GM18502 (cell line): Measurements from ENCODE around the gene BRSK2.
"Not testable (repeated sequence)": the region's sequence is repeated elsewhere in the genome, so short reads cannot be mapped to it uniquely, and the experiment has no call there.

Source experiments
- ATAC-seq: cut with Tn5 transposase; IDR thresholded peaks from one replicate; pipeline ENCODE4 v1.9.1; 2021; ENCODE audit warnings: mild to moderate bottlenecking; ENCODE audit not compliant: unreplicated experiment, poor library complexity

Gene BRSK2

DNA sequence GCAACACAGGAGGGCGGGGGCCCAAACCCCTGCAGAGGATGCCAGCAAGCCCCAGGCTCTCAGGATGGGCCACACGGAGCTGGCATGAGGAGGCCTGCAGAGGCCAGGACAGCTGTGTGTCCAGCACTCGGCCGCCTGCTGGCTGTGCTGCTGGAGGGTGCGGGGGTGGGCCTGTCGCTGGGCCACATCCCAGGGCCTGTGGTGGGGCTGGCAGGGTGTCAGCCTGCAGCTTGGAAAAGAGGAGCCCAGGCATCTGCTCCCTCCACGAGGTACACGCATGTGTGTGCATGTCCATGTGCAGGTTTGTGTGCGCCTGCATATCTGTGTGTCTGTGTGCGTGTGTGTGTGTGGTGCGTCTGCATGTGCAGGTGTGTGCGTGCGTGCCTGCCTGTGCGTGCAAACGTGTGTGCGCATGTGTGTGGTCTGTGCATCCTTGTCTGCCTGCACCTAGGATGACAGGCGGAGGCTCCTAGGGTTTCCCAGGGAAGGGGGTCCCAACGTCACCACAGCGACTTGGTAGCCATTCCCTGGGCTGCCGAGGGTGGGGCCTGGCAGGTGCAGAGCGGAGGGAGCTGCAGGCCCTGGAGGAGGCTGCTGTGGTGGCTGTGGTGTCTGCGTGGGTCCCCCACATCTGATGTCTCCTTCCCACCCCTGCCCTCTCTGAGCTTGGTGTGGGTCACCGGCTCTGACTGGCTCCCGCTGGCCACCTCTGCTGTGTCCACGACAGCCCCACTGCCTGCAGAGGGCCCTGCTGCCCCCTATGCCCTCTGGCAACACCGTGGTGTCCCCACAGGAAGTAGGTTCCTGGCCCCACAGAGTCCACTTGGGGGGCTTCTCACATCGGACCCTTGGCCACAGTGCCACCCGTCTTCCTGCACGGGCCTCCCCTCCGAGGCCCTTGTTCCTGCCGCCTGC is 17.1 kb downstream of the BRSK2 start:
- ATAC-seq, result no peak

DNA sequence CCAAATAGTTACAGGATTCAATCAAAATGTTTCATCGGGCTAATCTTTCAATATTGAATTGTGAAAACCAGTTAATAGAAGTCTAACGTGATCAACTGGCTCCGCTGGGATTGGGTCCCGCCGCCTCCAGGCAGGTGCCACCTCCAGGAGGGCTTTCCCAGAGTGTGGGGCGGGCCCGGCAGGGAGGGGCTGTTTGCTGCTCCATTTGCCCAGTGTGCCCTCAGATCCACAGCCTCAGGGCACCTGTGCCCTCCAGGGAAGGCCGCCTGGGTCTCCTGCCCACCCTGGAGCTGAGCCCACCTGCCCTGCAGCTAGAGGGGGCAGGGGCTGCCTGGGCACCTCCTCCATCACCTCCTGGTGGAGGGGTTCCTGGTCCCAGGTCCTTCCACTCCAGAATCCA is 17.9 kb downstream of the BRSK2 start:
- no peak for ATAC-seq

DNA sequence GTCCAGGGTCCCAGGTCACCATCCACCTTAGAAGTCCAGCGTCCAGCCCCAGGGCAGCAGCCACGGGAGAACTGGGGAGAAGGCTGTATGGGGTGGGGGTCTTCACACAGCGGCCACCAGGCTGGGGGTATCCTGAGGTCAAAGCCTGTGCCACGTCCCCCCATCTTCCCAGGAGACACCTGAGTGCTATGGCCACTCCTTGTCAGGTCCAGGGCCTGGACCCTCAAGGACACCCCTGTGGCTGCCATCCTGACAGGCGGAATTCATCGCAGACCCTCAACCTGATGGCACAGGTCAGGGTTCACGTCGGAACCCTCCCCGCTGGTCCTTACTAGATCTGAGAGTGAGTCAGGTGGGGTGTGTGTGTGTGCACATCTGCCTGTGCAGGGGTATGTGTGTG is 18.6 kb downstream of the BRSK2 start:
- no peak for ATAC-seq

DNA sequence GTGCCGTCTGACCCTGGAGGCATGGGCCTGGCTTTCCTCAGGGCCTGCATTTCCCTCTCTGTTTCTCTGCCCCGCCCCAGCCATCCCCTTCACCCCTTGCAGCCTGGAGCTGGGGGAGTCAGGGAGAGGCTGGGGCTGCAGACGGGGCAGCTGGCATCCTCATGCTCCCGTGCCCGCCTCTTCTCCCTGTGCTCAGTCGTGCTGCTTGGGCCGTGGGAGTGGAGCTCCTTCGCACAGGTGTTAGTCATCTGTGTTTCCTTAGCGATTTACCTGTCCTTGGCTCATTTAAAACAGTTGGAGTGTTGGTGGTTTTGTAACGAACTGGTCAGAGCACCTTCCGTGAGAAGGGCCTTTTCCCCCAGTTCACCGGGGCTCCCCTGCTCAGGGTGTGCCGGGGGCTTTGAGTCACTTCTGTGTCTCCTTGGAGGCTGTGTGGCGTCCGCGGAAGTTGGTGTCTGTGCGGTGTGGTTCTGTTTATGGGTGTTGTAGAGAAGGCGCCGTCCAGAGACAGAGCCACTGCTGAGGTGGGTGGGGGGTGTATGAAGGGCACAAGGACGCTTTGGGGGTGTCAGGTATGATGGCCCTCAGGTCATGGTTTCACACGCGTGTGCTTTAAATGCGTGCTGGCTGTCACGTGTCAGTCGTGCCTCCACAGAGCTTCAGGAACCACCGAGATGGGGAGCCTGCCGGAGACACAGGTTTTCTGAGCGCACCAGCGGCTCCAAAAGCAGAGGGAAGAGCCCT is 19.5 kb downstream of the BRSK2 start:
- no peak for ATAC-seq

DNA sequence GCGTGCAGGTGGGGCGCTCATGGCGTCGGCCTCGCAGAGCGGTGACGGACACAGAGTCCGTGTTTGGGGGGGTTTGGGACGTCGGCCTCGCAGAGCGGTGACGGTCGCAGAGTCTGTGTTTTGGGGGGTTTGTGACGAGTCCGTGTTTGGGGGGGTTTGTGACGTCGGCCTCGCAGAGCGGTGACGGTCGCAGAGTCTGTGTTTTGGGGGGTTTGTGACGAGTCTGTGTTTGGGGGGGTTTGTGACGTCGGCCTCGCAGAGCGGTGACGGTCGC is 20.1 kb downstream of the BRSK2 start:
- ATAC-seq, result not testable (repeated sequence)

DNA sequence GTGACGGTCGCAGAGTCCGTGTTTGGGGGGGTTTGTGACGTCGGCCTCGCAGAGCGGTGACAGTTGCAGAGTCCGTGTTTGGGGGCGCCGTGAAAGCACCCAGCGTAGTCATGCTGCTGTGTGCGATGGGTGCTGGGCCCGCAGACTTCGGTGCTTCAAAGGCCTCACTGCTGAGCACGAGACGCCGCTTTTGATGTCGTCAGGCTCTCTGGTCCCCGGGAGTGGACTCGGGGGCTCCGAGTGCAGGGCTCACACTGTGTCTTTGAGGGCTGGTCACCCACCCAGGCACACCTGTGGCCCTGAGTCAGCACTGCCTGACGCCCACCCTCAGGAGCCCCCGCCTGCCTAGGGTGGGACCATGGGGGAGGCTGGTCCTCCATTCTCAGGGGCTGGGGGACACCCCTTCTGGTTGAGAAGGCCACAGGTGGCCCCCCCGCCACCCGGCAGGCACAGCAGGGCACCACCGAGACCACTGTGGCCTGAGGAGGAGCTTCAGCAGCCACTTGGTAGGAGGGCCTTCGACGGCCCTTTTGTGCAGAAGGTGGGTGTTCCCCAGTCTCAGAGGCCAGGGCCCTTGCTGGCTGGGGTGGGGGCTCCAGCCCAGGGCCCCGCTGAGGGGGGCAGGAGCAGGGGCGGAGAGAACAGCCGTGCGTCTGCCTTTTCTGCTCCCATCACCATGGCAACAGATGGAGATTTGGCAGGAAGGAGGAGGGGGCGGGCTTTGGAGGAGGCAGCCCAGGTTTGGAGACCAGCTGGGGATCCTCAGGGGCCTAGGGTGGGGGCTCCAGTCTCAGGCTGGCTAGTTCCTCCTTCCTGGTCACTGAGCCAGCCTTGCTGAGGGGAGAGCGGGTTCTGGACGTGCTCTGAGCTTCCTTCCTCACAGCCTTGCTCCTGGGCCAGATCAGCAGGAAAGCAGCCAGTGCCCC is 20.9 kb downstream of the BRSK2 start:
- ATAC-seq, result no peak

DNA sequence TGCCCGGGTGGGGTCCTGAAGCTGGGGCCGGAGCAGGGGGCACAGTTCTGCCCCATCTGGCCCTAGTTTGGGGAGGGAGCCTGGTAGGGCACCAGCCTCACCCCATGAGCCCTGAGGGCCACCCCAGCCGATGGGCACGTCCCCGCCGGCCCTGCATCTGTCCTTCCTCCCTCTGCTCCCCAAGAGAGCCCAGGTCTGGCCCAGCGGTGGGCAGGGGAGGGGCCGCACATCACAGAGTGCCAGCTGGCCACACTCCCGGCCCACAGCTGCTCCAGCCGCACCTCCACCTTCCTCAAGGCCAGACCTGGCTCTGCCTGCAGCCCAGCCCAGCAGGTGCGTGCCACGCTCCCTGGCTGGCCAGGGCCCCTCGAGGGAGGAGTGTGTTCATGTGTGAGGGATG is 21.6 kb downstream of the BRSK2 start:
- ATAC-seq, result no peak

DNA sequence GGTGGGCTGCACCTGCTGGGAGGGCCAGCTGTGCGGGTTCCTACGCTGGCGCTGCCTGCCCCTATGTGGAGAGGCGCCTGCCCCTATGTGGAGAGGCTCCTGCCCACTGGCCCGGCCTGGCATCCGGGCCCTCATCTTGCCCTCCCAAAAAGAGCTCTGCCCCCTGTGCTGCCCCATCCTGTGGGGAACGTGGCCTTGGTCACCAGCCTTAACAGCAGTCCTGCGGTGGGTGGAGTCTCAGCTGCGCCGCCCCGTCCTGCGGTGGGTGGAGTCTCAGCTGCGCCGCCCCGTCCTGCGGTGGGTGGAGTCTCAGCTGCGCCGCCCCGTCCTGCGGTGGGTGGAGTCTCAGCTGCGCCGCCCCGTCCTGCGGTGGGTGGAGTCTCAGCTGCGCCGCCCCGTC is 22.0 kb downstream of the BRSK2 start:
- not testable (repeated sequence) for ATAC-seq

DNA sequence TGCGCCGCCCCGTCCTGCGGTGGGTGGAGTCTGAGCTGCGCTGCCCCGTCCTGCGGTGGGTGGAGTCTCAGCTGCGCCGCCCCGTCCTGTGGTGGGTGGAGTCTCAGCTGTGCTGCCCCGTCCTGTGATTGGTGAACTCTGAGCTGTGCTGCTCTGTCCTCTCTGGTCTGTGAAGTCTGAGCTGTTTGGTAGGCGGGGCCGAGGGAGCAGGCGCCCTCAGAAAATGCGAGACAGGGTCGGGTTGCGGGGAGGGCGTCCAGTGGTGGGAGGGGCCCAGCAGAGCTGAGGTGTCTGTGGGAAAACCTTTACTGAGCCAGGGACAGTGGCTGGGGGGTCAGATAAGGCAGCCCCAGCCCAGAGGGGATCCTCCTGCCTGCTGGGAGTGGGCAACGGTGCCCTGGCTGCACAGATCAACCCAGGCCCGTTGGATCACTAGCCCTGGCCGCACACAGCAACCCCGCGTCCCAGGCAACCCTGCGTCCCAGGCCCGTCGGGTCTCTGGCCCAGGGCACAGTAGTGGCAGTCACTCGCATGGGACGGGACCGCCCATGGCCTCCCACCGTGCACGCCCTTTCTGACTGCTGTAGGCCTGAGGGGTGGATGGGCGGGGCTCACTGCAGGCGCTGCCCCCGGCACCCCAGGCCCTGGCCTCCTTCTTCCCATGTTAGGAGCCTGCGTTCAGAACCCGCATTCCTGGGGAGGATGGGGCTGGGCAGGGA is 22.8 kb downstream of the BRSK2 start:
- no peak for ATAC-seq

DNA sequence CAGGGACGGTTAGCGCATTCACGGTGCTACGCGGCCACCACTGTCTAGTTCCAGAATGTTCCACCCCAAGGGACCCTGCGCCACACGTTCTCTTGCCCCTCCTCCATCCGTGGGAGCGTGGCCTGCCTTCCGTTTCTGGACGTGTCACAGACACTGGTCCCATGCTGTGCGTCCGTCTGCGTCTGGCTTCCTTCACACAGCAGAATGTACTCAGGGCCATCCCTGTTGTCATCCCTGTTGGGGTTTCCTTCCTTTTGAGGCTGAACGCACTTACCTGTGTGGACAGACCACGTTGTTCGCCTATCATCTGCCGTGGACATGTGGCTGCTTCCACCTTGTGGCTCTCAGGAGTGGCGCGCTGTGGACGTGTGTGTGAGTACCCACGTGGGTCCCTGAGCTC is 24.9 kb downstream of the BRSK2 start:
- ATAC-seq, result no peak

DNA sequence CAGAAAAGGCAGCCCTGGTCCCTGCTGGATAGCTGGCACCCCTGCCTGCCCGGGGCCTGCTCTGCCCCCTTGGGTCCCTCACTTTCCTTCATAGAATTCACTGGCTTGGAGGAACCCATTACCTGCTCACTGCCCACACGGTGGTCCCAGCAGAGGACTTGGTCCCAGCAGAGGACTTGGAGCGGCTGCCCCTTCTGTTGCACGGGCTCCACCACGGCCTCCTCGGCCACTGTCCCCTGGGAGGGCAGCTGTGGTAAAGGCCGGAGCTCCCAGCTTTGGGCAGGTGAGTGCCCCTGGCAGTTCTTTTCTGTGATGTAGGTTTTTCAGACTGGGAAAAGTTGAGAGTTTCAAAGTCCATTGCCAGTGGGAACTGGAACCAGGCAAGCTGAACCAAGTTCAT is 25.9 kb downstream of the BRSK2 start:
- ATAC-seq, result no peak

DNA sequence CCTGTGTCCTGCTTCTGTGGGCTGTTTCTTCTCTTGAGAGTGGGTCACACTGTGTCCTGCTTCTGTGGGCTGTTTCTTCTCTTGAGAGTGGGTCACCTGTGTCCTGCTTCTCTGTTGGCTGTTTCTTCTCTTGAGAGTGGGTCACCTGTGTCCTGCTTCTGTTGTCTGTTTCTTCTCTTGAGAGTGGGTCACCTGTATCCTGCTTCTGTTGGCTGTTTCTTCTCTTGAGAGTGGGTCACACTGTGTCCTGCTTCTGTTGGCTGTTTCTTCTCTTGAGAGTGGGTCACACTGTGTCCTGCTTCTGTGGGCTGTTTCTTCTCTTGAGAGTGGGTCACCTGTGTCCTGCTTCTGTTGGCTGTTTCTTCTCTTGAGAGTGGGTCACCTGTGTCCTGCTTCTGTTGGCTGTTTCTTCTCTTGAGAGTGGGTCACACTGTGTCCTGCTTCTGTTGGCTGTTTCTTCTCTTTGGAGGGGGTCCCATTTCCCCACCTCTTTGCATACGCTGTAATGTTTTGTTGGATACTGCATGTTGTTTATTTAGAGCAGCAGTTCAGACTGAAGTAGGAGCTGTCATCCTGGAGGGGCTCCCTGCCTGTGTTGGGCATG is 28.6 kb downstream of the BRSK2 start:
- not testable (repeated sequence) for ATAC-seq

DNA sequence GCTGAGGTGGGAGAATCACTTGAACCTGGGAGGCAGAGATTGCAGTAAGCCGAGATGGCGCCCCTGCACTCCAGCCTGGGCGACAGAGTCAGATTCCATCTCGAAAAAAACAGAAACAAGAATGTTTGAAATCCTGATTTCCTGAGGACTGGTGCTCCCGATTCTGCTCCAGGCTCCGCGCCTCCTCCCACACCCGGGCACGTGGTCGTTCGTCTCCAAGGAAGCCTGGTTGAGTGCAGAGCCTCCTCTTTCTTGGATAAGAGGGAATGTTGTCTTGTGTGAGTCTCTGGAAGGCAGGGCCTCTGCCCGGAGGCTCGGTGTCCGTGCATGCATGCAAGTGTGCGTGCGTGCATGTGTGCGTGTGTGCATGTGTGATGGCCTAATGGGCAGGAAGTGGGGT is 30.1 kb downstream of the BRSK2 start:
- no peak for ATAC-seq

DNA sequence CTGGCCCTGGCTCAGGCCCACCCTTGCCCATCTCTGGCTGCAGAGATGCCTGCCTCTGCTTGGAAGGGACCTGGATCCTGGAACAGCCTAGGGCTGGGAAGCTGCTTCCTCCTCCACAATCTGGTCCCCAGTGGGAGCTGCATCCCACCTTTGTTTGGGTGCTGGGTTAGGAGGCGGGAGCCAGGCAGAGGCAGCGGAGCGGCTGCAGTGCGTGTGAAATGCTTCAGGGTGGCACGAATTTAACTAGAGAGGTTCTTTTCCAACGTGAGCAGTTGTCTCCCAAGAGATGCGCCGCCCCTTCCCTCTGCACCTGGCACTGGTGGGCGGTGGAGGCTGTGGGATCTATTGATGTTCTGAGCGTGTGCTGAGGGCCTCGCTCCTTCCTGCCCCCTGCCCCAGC is 31.6 kb downstream of the BRSK2 start:
- no peak for ATAC-seq

DNA sequence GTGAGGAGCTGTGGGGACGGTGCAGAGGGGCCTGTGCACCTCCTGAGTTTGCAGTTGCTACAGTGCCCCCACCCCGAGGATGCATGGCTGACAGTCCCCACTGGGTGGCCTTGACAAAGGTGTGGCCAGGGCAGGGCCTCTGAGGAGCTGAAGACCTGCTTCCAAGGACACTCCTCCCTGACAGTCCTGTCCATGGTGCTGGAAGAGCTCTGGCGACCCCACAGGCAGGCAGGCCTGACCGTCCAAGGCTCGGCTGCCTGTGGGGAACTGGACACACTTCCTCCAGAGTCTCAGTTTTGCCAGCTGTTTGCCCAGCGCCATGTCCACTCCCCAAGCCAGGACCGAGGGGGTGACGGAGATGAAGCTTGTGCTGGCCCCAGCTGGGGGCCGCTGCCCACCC is 32.7 kb downstream of the BRSK2 start:
- no peak for ATAC-seq

DNA sequence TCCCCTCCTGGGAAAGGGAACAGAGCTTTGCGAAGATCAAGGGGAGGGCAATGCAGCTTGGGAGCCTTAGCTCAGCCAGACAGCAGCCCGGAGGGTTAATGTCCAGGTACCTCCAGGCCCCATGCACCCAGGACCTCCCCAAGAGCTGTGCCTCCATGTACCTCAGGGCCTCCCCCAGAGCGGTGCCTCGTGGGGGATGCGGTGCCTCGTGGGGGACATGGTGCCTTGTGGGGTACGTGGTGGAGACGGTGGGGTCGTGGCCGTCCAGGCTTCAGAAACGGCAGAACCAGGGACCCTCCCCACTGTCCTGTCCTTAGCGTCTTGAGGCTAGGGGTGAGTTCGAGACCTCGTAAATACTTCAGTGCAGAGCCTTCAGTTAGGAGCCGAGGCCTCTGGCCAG is 33.2 kb downstream of the BRSK2 start:
- no peak for ATAC-seq

DNA sequence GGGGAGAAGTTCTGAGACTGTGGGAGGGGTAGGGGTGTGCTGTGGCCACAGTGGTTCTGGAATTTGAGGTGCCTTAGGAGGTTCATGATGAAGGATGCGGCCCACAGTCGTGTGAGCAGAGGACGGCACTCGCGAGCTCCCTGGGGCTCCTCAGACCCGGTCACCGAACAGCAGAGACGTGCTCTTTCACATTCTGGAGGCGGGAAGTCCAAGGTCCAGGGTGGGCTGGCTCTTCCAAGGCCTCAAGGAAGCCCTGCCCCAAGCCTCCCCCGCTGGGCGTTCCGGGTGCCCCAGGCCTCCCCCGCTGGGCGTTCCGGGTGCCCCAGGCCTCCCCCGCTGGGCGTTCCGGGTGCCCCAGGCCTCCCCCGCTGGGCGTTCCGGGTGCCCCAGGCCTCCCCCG is 33.7 kb downstream of the BRSK2 start:
- ATAC-seq, result not testable (repeated sequence)

DNA sequence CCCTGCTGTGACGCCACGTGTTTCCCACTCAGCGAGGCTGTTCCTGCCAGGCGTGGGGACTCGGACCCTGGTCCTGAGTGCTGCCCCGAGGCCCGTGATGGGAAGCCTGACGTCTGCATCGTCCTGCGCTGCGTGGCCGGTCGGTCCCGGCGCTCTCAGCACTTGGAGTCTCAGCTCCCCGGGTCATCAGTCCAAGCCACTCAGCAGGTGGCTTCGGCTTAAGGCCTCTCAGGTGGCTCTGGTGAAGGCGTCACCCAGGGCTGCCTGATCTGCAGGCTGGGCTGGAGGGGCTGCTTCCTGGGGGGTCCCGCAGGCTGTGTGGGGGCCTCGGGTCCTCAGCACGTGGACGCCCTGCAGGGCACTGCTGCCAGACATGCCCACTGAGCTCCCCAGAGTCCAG is 35.3 kb downstream of the BRSK2 start:
- no peak for ATAC-seq

DNA sequence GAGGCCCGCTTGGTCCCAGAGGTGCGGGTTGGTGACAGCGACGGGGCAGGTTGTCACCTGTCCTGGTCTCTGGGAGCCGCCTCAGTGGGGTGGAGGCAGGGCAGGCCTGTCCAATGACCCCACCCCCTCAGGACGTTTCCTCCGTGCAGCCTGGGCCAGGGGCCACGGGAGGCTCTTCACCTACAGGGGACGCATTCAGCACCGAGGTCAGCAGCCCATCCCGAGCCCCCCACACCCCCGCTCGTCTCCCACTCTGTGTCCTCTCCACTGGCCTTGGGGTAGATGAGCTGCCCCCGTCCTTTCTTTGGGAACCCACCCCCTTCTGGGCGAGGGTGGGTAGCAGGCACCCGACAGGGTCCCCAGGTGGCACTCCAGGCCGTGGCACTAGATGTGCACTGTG is 35.7 kb downstream of the BRSK2 start:
- ATAC-seq, result no peak

DNA sequence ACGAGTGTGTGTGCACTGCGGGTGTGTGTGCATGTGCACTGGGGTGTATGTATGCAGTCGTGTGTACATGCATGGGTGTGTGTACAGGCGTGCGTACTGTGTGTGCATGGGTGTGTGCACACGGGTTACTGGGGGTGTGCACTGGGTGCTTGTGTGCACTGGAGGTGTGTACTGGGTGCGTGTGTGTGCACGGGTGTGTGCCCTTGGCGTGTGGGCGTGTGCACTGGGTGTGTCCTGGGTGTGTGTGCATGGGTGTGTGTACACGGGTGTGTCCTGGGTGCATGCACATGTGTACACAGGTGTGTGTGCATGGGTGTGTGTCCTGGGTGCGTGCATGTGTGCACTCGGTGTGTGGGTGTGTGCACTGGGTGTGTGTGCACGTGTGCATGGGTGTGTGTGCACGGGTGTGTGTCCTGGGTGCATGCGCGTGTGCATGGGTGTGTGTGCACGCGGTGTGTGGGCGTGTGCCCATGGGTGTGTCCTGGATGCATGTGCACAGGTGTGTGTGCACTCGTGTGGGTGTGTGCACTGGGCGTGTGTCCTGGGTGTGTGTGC is 39.1 kb downstream of the BRSK2 start:
- no peak for ATAC-seq
